22Rv1 (cell line): Measurements from ENCODE around the gene ENTPD6.

Source experiments
- ZFX ChIP-seq: fragments of 450-650 bp; IDR thresholded peaks from 2 replicates; pipeline ENCODE4 v1.6.1; 2017; ENCODE audit warnings: antibody characterized with exemption, borderline replicate concordance
- TF ChIP-seq, protein P1 (sequence below): fragments of 450-650 bp; IDR thresholded peaks from 2 replicates; pipeline ENCODE4 v1.5.1; 2017; ENCODE audit warnings: mild to moderate bottlenecking

GRCh38 chr20:25247956-25248785 is 52.7 kb downstream of the ENTPD6 start, which contains the start of gene PYGB:
- TF ChIP-seq, protein P1, sequence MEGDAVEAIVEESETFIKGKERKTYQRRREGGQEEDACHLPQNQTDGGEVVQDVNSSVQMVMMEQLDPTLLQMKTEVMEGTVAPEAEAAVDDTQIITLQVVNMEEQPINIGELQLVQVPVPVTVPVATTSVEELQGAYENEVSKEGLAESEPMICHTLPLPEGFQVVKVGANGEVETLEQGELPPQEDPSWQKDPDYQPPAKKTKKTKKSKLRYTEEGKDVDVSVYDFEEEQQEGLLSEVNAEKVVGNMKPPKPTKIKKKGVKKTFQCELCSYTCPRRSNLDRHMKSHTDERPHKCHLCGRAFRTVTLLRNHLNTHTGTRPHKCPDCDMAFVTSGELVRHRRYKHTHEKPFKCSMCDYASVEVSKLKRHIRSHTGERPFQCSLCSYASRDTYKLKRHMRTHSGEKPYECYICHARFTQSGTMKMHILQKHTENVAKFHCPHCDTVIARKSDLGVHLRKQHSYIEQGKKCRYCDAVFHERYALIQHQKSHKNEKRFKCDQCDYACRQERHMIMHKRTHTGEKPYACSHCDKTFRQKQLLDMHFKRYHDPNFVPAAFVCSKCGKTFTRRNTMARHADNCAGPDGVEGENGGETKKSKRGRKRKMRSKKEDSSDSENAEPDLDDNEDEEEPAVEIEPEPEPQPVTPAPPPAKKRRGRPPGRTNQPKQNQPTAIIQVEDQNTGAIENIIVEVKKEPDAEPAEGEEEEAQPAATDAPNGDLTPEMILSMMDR, result no peak
- TF ChIP-seq ZFX, result no peak
